LHCN-M2 (cell line): ENCODE measurements around the gene LAMB4. TPM values are rescaled to one million over a fixed set of nuclear protein-coding genes. Genes with fewer than 3 reads are reported as not detected.
"Not testable (repeated sequence)": the region's sequence is repeated elsewhere in the genome, so short reads cannot be mapped to it uniquely, and the experiment has no call there.

Experiments used
- DNase-seq: peaks from one replicate; pipeline ENCODE4 v3.0.0-alpha.2; 2012; ENCODE audit warnings: low read depth
- total RNA-seq: library from RNA; depleted of rRNA; stranded (reverse); fragments of >200 nt; gene quantifications from 2 replicates; pipeline ENCODE4 v1.2.3, GENCODE V29; 2014

Gene LAMB4
- total RNA-seq, 1 experiment from 2014 or later = not detected

- DNase-seq = no peak
Measured at GRCh38 chr7:108051454-108051853, 78.7 kb downstream of the LAMB4 start.

GRCh38 chr7:108049962-108050361 is 80.2 kb downstream of the LAMB4 start:
- DNase-seq = no peak

GRCh38 chr7:108048422-108048821 is 81.7 kb downstream of the LAMB4 start:
- DNase-seq = no peak

GRCh38 chr7:108046952-108047506 is 83.1 kb downstream of the LAMB4 start:
- DNase-seq = no peak

GRCh38 chr7:108045669-108046068 is 84.5 kb downstream of the LAMB4 start:
- no peak for DNase-seq

GRCh38 chr7:108045154-108045553 is 85.0 kb downstream of the LAMB4 start:
- DNase-seq = no peak

GRCh38 chr7:108044345-108044744 is 85.8 kb downstream of the LAMB4 start:
- DNase-seq = no peak

- no peak for DNase-seq
Measured at GRCh38 chr7:108038986-108039385, 91.2 kb downstream of the LAMB4 start.

- no peak for DNase-seq
Measured at GRCh38 chr7:108037741-108038140, 92.4 kb downstream of the LAMB4 start.

- DNase-seq = no peak
Measured at GRCh38 chr7:108037140-108037539, 93.0 kb downstream of the LAMB4 start.

GRCh38 chr7:108034586-108034985 is 95.6 kb downstream of the LAMB4 start:
- DNase-seq = no peak

- no peak for DNase-seq
Measured at GRCh38 chr7:108033776-108034497, 96.2 kb downstream of the LAMB4 start.

- DNase-seq = not testable (repeated sequence)
Measured at GRCh38 chr7:108033309-108033708, 96.9 kb downstream of the LAMB4 start.

- DNase-seq = peak; percentile 46
Measured at GRCh38 chr7:108030516-108030915, 99.6 kb downstream of the LAMB4 start.

- no peak for DNase-seq
Measured at GRCh38 chr7:108029034-108029433, 101.1 kb downstream of the LAMB4 start.

GRCh38 chr7:108028111-108028510 is 102.0 kb downstream of the LAMB4 start:
- no peak for DNase-seq

GRCh38 chr7:108027239-108027638 is 102.9 kb downstream of the LAMB4 start:
- DNase-seq = no peak

GRCh38 chr7:108026647-108027046 is 103.5 kb downstream of the LAMB4 start:
- DNase-seq = peak; percentile 39

GRCh38 chr7:108026116-108026515 is 104.0 kb downstream of the LAMB4 start:
- no peak for DNase-seq

- no peak for DNase-seq
Measured at GRCh38 chr7:108024538-108024937, 105.6 kb downstream of the LAMB4 start.

GRCh38 chr7:108020585-108020984 is 109.6 kb downstream of the LAMB4 start:
- DNase-seq = no peak

GRCh38 chr7:108018668-108019067 is 111.5 kb downstream of the LAMB4 start:
- no peak for DNase-seq

- no peak for DNase-seq
Measured at GRCh38 chr7:108017776-108018151, 112.4 kb downstream of the LAMB4 start.
